HG02759 (cell line): ENCODE measurements around the gene CAPG.
"Not testable (repeated sequence)": the region's sequence is repeated elsewhere in the genome, so short reads cannot be mapped to it uniquely, and the experiment has no call there.

Experiments
- ATAC-seq: cut with Tn5 transposase; IDR thresholded peaks from one replicate; pipeline ENCODE4 v1.9.1; 2021; ENCODE audit warnings: mild to moderate bottlenecking, moderate library complexity; ENCODE audit not compliant: unreplicated experiment

Gene CAPG, protein sequence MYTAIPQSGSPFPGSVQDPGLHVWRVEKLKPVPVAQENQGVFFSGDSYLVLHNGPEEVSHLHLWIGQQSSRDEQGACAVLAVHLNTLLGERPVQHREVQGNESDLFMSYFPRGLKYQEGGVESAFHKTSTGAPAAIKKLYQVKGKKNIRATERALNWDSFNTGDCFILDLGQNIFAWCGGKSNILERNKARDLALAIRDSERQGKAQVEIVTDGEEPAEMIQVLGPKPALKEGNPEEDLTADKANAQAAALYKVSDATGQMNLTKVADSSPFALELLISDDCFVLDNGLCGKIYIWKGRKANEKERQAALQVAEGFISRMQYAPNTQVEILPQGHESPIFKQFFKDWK

GRCh38 chr2:85409845-85410583 is at the start of gene CAPG:
CAPG (minus strand) TSS chr2:85410366; CDS start chr2:85402145, 8,221 bp downstream.
- peak; percentile 59 for ATAC-seq

DNA sequence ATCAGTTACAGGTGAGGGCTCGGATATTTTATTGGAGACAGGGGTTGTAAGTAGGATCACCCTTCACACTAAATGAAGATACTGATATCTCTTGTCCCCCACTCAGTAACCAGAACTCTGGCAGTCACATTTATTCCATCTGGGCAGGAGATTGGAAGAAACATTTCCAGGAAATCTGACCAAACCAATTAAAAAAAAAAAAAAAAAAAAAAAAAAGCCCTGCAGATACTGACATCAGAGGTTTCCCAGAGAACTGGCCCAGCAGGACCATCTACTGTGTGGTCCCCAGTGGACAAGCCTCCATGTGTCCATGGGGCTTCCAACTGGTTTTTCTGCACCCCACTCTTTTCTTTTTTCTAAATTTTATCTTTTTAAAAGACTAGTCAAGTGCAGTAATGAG is 49.6 kb upstream of the CAPG start:
- ATAC-seq = no peak

- ATAC-seq = no peak
Measured at GRCh38 chr2:85458601-85459563, 48.7 kb upstream of the CAPG start.

DNA sequence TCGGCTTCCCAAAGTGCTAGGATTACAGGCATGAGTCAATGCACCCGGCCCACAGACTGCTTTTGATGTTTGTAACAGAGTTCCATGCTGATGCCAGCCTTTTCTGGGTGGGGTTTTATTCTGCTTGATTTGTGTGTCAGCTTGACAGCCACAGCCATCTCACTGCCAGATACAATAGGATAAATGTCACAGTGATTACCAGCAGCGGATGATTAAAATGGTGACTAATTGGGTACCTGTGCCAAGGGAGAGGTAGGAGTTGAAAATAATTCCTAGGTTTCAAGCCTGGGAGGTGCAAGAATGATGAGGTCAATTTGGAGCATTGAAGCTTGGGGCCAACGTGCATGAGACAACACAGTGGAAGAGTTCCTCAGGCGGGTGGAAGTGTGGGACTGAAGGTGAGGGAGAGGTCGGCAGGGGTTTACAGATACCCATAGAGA is 47.7 kb upstream of the CAPG start:
- no peak for ATAC-seq

- no peak for ATAC-seq
Measured at GRCh38 chr2:85457043-85457442, 46.9 kb upstream of the CAPG start.

DNA sequence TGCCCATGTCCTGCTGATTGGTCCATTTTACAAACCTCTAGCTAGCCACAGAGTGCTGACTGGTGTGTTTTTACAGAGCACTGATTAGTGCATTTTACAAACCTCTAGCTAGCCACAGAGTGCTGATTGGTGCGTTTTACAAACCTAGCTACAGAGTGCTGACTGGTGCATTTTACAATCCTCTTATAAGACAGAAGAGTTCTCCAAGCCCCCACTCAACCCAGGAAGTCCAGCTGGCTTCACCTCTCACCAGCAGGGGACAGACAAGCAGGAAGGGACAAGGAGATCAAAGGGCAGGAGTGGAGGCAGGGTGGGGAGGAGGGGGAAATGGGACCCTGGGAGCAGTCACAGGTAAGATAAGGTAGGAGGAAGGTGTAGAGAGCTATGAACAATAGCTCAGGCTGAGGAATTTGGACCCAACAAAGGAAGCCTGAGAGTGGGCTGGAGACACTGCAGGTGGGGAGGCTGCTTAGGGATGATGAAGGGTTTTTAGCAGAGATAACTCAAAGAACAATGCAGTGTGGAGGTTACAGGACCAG is 45.5 kb upstream of the CAPG start:
- ATAC-seq = no peak

DNA sequence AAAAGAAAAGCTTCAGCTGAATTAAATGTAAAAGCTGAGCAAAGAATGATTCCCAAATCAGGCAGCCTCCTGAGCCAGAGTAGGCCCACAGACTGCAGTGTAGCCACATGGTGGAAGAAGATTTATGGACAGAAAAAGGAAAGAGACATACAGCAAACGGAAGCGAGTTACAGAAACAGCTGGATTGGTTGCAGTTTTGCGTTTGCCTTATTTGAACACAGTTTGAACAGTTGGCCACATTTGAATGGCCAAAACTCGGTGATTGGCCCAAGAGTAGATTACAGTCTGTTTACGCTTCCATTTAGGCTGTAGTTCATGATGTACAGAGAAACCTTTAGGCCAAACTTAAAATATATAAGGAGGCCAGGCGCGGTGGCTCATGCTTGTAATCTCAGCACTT is 43.4 kb upstream of the CAPG start:
- ATAC-seq = no peak

- no peak for ATAC-seq
Measured at GRCh38 chr2:85452237-85452636, 42.1 kb upstream of the CAPG start.

- no peak for ATAC-seq
Measured at GRCh38 chr2:85449214-85449588, 39.0 kb upstream of the CAPG start.

GRCh38 chr2:85448461-85449213 is 38.5 kb upstream of the CAPG start:
- no peak for ATAC-seq

GRCh38 chr2:85447222-85447585 is 37.0 kb upstream of the CAPG start:
- no peak for ATAC-seq

- no peak for ATAC-seq
Measured at GRCh38 chr2:85446296-85447221, 36.4 kb upstream of the CAPG start.

- ATAC-seq = no peak
Measured at GRCh38 chr2:85445316-85446295, 35.4 kb upstream of the CAPG start.

- no peak for ATAC-seq
Measured at GRCh38 chr2:85444629-85445172, 34.5 kb upstream of the CAPG start.

GRCh38 chr2:85441864-85442263 is 31.7 kb upstream of the CAPG start:
- ATAC-seq = no peak

DNA sequence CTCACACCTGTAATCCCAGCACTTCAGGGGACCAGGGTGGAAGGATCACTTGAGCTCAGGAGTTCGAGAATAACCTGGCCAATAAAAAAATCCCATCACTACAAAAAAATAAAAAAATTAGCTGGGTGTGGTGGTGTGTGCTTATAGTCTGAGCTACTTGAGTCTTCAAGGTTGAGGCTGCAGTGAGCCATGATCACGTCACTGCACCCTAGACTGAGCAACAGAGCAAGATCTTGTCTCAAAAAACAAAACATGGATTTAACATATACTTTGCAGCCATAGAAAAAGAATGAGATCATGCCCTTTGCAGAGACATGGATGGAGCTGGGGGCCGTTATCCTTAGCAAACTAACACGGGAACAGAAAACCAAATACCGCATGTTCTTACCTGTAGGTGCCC is 30.6 kb upstream of the CAPG start:
- no peak for ATAC-seq

DNA sequence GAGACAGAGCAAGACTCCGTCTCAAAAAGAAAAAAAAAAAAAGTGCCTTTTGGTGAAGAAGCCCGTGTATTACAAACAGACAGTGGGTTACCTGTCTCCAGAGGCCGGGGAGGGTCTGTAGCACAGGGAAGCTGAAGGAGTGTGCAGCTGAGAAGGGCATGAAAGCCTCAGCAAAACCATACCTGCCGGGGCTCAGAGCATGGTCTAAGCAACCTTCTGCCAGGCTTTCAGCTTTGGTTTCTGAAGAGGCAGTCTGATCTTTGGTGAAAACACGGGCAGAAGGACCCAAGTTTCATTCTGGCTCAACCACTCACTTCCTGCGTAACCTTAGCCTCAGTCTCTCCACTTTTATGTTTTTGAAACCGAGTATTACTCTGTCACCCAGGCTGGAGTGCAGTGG is 29.8 kb upstream of the CAPG start:
- no peak for ATAC-seq

DNA sequence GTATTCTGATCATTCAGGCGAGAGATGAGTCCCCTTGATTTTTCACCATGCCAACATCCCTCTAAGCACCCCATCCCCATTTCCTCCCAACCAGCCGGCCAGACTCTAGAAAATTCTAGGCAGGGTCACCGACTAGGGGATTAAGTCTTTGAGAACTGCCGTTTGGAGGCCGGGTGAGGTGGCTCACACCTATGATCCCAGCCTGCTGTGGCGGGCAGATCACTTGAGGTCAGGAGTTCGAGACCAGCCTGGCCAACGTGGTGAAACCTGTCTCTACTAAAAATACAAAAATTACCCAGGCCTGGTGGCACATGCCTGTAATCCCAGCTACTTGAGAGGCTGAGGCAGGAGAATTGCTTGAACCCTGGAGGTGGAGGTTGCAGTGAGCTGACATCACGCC is 29.4 kb upstream of the CAPG start:
- ATAC-seq = not testable (repeated sequence)
